A673 (cell line): ENCODE results near the gene MAN1B1. TPM values are rescaled to one million over a fixed set of nuclear protein-coding genes. Genes with fewer than 3 reads are reported as not detected.

Source experiments
- BruUV-seq: library from RNA; stranded (reverse); fragments of 400-500 nt; replicated peaks from 2 replicates; lab custom pipeline; 2021; lab: Mats Ljungman, UMichigan
- CTCF ChIA-PET: fragments of 300-600 bp; sonication (Branson Sonifier 250); formaldehyde crosslinking; loops from one replicate; lab custom pipeline; 2022; ENCODE audit warnings: antibody characterized with exemption; lab: Charles Lee
- POLR2A ChIA-PET: fragments of 300-600 bp; sonication (Branson Sonifier 250); formaldehyde crosslinking; loops from one replicate; lab custom pipeline; 2022; ENCODE audit warnings: antibody characterized with exemption; ENCODE audit not compliant: low non-redundant PET; lab: Charles Lee
- DNase-seq: peaks from one replicate; pipeline ENCODE4 v3.0.0-alpha.2; 2015; ENCODE audit warnings: low spot score
- H3K27ac ChIP-seq: fragments of 200-600 bp; sonication (generic); 2 replicates; pipeline ENCODE4 v1.5.1; 2016; ENCODE audit warnings: mixed run types, low read depth, mild to moderate bottlenecking, mixed read lengths, antibody characterized with exemption, low read length; ENCODE audit not compliant: poor library complexity, severe bottlenecking
- H3K27me3 ChIP-seq: fragments of 200-600 bp; sonication (generic); replicated peaks from 2 replicates; pipeline ENCODE4 v1.6.1; 2017; ENCODE audit warnings: mixed run types, low read depth, mild to moderate bottlenecking, mixed read lengths, antibody characterized with exemption, low read length; ENCODE audit not compliant: insufficient read depth, poor library complexity
- H3K36me3 ChIP-seq: fragments of 200-600 bp; sonication (generic); 2 replicates; pipeline ENCODE4 v1.6.1; 2016; ENCODE audit warnings: mixed run types, mild to moderate bottlenecking, mixed read lengths, antibody characterized with exemption, low read length; ENCODE audit not compliant: insufficient read depth, poor library complexity, severe bottlenecking
- H3K4me1 ChIP-seq: fragments of 200-600 bp; sonication (generic); 2 replicates; pipeline ENCODE4 v1.6.1; 2017; ENCODE audit warnings: mixed run types, mild to moderate bottlenecking, mixed read lengths, antibody characterized with exemption, low read length; ENCODE audit not compliant: insufficient read depth, poor library complexity, severe bottlenecking
- H3K4me3 ChIP-seq: fragments of 200-600 bp; sonication (generic); 2 replicates; pipeline ENCODE4 v1.5.1; 2016; ENCODE audit warnings: low read depth, mixed run types, mild to moderate bottlenecking, mixed read lengths, low read length; ENCODE audit not compliant: poor library complexity, severe bottlenecking
- H3K9me3 ChIP-seq: fragments of 200-600 bp; sonication (generic); 2 replicates; pipeline ENCODE4 v1.6.1; 2016; ENCODE audit warnings: mixed run types, low read depth, mild to moderate bottlenecking, mixed read lengths, antibody characterized with exemption, low read length; ENCODE audit not compliant: poor library complexity, severe bottlenecking
- CTCF ChIP-seq: fragments of 300-800, 200-600 bp; sonication (generic); conservative IDR thresholded peaks from 2 replicates; pipeline ENCODE4 v1.5.1; 2017; ENCODE audit warnings: low read depth, mild to moderate bottlenecking, antibody characterized with exemption, low read length, moderate library complexity, mixed read lengths
- EZH2 ChIP-seq: fragments of 200-600 bp; sonication (generic); IDR thresholded peaks from 2 replicates; pipeline ENCODE4 v1.6.1; 2017; ENCODE audit warnings: borderline replicate concordance, low read depth, mild to moderate bottlenecking, mixed read lengths, antibody characterized with exemption, low read length; ENCODE audit not compliant: poor library complexity, severe bottlenecking
- intact Hi-C: fragments of 100-400 bp; cut with micrococcal nuclease; formaldehyde crosslinking; loops from one replicate; pipeline ENCODE4 v1.10.0; 2022; ENCODE audit not compliant: unreplicated experiment
- total RNA-seq: library from RNA; stranded (reverse); gene quantifications from 2 replicates; pipeline ENCODE4 v1.2.3, GENCODE V29; 2021

The MAN1B1 gene
- total RNA-seq, 1 experiment from 2014 or later, result 48.6 TPM

GRCh38 chr9:137077758-137078693 is 8.8 kb upstream of the MAN1B1 start:
- Histone ChIP-seq H3K36me3 (peaks cover 5% of the 10 kb centered on the region), H3K4me3 (peak overlapping the region; percentile 59), H3K27ac (no peak overlapping the region), H3K9me3 (no peaks in the 10 kb centered on the region), H3K27me3 (no peaks in the 10 kb centered on the region), H3K4me1 (peaks cover 5% of the 10 kb centered on the region)
- no peak for TF ChIP-seq EZH2
- no peak for TF ChIP-seq CTCF
- intact Hi-C loops, result no loop called here
- ChIA-PET CTCF (no interaction called here), POLR2A (no interaction called here)
- DNase-seq, result no peak
- BruUV-seq, result no TSS peak

DNA sequence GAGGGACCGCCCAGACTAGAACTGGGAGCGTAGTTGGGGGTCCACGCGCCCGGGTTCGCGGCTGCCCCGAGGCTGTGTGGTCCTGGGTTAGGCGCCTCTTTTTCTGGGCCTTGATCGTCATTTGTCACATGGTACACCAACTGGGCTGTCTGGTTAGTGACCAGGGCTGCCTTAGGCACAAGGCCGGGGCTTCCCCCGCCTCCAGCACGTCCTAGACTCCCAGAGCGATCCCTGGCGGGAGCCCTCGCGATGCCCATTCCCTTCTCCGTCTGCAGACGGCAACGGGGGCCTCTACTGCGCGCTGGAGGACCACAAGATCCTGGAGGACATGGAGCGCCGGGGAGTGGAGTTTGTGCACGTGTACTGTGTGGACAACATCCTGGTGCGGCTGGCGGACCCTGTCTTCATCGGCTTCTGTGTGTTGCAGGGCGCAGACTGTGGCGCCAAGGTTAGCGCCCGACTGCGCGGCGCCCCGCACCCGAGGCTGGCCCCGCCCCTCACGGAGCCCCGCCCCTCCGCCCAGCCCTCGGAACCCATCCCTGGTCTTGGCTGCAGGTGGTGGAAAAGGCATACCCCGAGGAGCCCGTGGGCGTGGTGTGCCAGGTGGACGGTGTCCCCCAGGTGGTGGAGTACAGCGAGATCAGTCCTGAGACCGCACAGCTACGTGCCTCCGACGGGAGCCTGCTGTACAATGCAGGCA is 7.9 kb upstream of the MAN1B1 start:
- no peak overlapping the region for H3K27ac ChIP-seq
- peaks cover 14% of the 10 kb centered on the region for H3K4me1 ChIP-seq
- H3K36me3 ChIP-seq, result peaks cover 5% of the 10 kb centered on the region
- DNase-seq, result no peak
- no peaks in the 10 kb centered on the region for H3K9me3 ChIP-seq
- peak overlapping the region; percentile 59 for H3K4me3 ChIP-seq
- no peak for TF ChIP-seq CTCF
- no peak for TF ChIP-seq EZH2
- no peaks in the 10 kb centered on the region for H3K27me3 ChIP-seq
- no TSS peak for BruUV-seq
- intact Hi-C loops, result no loop called here
- ChIA-PET CTCF (interaction anchor here (0.9 kb wide), 1 partner anchor 29 kb away, joined by 3 read pairs; no protein-coding TSS in a partner anchor), POLR2A (no interaction called here)

- Histone ChIP-seq H3K4me3 (no peak overlapping the region), H3K27ac (no peak overlapping the region), H3K36me3 (peaks cover 5% of the 10 kb centered on the region), H3K9me3 (no peaks in the 10 kb centered on the region), H3K27me3 (no peaks in the 10 kb centered on the region), H3K4me1 (peaks cover 15% of the 10 kb centered on the region)
- ChIA-PET CTCF (interaction anchor here (0.9 kb wide), 1 partner anchor 30 kb away, joined by 3 read pairs; no protein-coding TSS in a partner anchor), POLR2A (no interaction called here)
- TF ChIP-seq CTCF, result no peak
- no peak for TF ChIP-seq EZH2
- no peak for DNase-seq
- no TSS peak for BruUV-seq
- intact Hi-C loops, result no loop called here
These were observed 7.4 kb upstream of the MAN1B1 start for GRCh38 chr9:137079401-137079787.
